Spleen (tissue), 11 donors: ENCODE data around the gene PPP2R1B. TPM values are rescaled to one million over a fixed set of nuclear protein-coding genes. Genes with fewer than 3 reads are reported as not detected.
A peak's percentile ranks its signal among the peaks of the same experiment; 100 is the strongest.
"Not testable (repeated sequence)": the region's sequence is repeated elsewhere in the genome, so short reads cannot be mapped to it uniquely, and the experiment has no call there.

Source experiments
- DNase-seq: peaks from one replicate; pipeline ENCODE4 v3.0.0-alpha.2; 2020
- H3K27ac ChIP-seq, 8 donors: fragments of 200-600 bp; sonication (generic) in 7 of 8; 1 replicate in 4 of 8; 2 replicates in 4 of 8; pipeline versions ENCODE4 v1.5.0 to v1.8.0; 2016 to 2021; ENCODE audit warnings: inconsistent platforms in 4 of 8, mild to moderate bottlenecking in 4 of 8, moderate library complexity in 1 of 8
- H3K27me3 ChIP-seq, 7 donors: fragments of 200-600 bp; sonication (generic) in 6 of 7; replicated peaks in 1 of 7; 1 replicate in 4 of 7; 2 replicates in 3 of 7; pipeline versions ENCODE4 v1.5.0 to v1.8.0; 2016 to 2021; ENCODE audit warnings: inconsistent platforms in 3 of 7, mild to moderate bottlenecking in 1 of 7
- H3K36me3 ChIP-seq, 6 donors: fragments of 200-600 bp; sonication (generic) in 5 of 6; 1 replicate in 4 of 6; 2 replicates in 2 of 6; pipeline versions ENCODE4 v1.5.0 to v1.8.0; 2016 to 2021; ENCODE audit warnings: inconsistent platforms in 2 of 6
- H3K4me1 ChIP-seq, 6 donors: fragments of 200-600 bp; sonication (generic) in 5 of 6; 1 replicate in 3 of 6; 2 replicates in 3 of 6; pipeline versions ENCODE4 v1.5.0 to v1.8.0; 2016 to 2021; ENCODE audit warnings: inconsistent platforms in 3 of 6
- H3K4me3 ChIP-seq, 8 donors: fragments of 200-600 bp; sonication (generic) in 7 of 8; 1 replicate in 4 of 8; 2 replicates in 4 of 8; pipeline versions ENCODE4 v1.5.0 to v1.8.0; 2016 to 2021; ENCODE audit warnings: inconsistent platforms in 4 of 8, mild to moderate bottlenecking in 4 of 8, moderate library complexity in 2 of 8
- H3K9me3 ChIP-seq, 8 donors: fragments of 200-600 bp; sonication (generic) in 7 of 8; 1 replicate in 4 of 8; 2 replicates in 4 of 8; pipeline versions ENCODE4 v1.5.0 to v1.8.0; 2016 to 2021; ENCODE audit warnings: inconsistent platforms in 4 of 8
- POLR2A ChIP-seq, 3 donors: fragments of 450-650 bp; IDR thresholded peaks; one replicate each; pipeline ENCODE4 v1.5.1; 2017; ENCODE audit warnings: antibody characterized with exemption in 3 of 3, mild to moderate bottlenecking in 1 of 3
- POLR2AphosphoS5 ChIP-seq, 3 donors: sonication (generic); formaldehyde crosslinking; IDR thresholded peaks; one replicate each; pipeline ENCODE4 v1.5.1; 2017; ENCODE audit warnings: antibody characterized with exemption in 3 of 3
- WGBS, 5 donors: extraction: QIAGEN DNeasy Blood & Tissue Kit in 3 of 5; methylation state at CpG; one replicate each; pipeline versions ENCODE4 v1.1.5 to v1.1.7; 2013 to 2018; 5-methylcytosine and 5-hydroxymethylcytosine counted together
- intact Hi-C: fragments of 100-400 bp; cut with DNase I; formaldehyde crosslinking; loops from one replicate; pipeline ENCODE4 v1.15.0; 2023; ENCODE audit warnings: low total_unique reads
- polyA plus RNA-seq, 3 donors: library from polyadenylated mRNA; stranded (reverse); fragments of 200-250 nt; gene quantifications; one replicate each; pipeline ENCODE4 v1.2.1, GENCODE V29; 2013
- total RNA-seq, 7 donors: library from RNA; depleted of rRNA in 3 of 7; stranded (reverse); fragments of >200 nt in 3 of 7; fragmentation: NEBNext Ultra II Directional in 4 of 7; extraction: Animal tissue kit (Norgen Biotek cat#: 25700) in 4 of 7; gene quantifications; one replicate each; pipeline versions ENCODE4 v1.1.0 to v1.2.1, GENCODE V29; 2016 to 2021
- TF ChIP-seq, protein P1 (sequence below), 11 experiments: fragments of 200-600 bp in 7 of 11; fragments of 450-650 bp in 4 of 11; sonication (generic) in 4 of 11; IDR thresholded peaks in 8 of 11; conservative IDR thresholded peaks in 3 of 11; 1 replicate in 7 of 11; 2 replicates in 4 of 11; pipeline versions ENCODE4 v1.4.0 to v1.8.0; 2016 to 2021; ENCODE audit warnings: antibody characterized with exemption in 11 of 11, inconsistent platforms in 4 of 11, mild to moderate bottlenecking in 1 of 11
- donor health status: healthy with polysubstance abuse.
- donor health status: DM: no; HTN: no; CAD: no; lungs with moderate emphysema.
- donor health status: DM: no; HTN: no; CAD: no.
- donor health status: Bipolar disorder and iron deficiency.
- donor health status: healthy.
- donor health status: DM: no; HTN: no; CAD: no.
- donor health status: DM: yes; HTN: yes; CAD: no.

Gene PPP2R1B
- total and polyA plus RNA-seq, 10 donors: 4.0 to 30.3 (median 22.9) TPM

DNA sequence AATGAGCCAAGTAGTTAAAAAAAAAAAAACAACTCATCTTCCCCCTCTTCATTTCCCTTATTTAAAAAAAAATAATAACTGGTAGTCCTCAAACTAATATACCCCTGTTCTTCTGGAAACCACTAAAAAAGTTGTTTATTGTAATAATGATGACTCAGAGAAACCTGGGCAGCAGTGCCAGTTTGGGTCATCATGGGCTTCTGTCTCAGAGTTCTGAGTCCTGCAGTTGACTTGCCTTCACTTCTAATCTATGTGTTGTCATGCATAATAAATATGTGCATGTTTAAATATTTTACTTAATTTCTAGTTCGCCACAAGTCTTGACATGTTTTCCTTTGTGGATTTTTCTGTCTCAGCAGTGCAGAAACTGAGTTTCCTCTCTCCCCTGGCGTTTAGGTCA is 46.8 kb downstream of the PPP2R1B start:
- H3K27ac ChIP-seq: no peak overlapping the region
- H3K4me3 ChIP-seq: no peak overlapping the region

DNA sequence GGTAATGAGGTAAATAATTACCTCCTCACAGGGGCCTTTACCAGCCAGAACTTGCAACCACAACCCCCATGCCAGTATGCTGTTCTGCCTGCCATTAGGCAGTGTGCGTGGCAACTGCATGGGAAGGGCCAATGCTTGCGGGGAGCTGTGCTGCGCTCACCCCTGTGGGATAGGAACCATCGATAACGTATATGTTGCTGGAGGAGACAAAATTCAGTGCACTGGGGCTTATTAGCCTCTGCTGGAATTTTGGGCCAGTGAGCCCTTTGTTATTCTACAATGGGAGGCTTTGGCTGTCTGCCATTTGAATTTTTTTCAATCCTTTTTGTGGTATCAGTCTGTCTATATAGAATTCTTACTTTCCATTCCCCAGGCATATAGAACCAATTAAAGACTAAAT is 47.3 kb downstream of the PPP2R1B start:
- peak in 1 of 3 donors; percentile 28 for TF ChIP-seq POLR2AphosphoS5 (IDR thresholded peaks at IDR 0.05)
- no peak for TF ChIP-seq POLR2A (IDR thresholded peaks at IDR 0.05)
- TF ChIP-seq, protein P1, sequence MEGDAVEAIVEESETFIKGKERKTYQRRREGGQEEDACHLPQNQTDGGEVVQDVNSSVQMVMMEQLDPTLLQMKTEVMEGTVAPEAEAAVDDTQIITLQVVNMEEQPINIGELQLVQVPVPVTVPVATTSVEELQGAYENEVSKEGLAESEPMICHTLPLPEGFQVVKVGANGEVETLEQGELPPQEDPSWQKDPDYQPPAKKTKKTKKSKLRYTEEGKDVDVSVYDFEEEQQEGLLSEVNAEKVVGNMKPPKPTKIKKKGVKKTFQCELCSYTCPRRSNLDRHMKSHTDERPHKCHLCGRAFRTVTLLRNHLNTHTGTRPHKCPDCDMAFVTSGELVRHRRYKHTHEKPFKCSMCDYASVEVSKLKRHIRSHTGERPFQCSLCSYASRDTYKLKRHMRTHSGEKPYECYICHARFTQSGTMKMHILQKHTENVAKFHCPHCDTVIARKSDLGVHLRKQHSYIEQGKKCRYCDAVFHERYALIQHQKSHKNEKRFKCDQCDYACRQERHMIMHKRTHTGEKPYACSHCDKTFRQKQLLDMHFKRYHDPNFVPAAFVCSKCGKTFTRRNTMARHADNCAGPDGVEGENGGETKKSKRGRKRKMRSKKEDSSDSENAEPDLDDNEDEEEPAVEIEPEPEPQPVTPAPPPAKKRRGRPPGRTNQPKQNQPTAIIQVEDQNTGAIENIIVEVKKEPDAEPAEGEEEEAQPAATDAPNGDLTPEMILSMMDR (IDR thresholded peaks at IDR 0.05 in 8 of 11, conservative IDR thresholded peaks at IDR 0.05 in 3 of 11): no peak
- Histone ChIP-seq H3K27ac (no peak overlapping the region), H3K4me1 (peaks cover 0 to 11% (median 0%) of the 10 kb centered on the region in 6 donors), H3K4me3 (no peak overlapping the region), H3K36me3 (peaks cover 0 to 96% (median 66%) of the 10 kb centered on the region in 6 donors), H3K27me3 (no peaks in the 10 kb centered on the region), H3K9me3 (no peaks in the 10 kb centered on the region)
- intact Hi-C loops: no loop called here
- 97 to 99% (median 98%) methylated on average over 5 of the region's 5 CpGs for WGBS, 5 donors
- DNase-seq: no peak

More for the DNA sequence above, 46.8 kb downstream of the PPP2R1B start:
- H3K36me3 ChIP-seq: peaks cover 0 to 96% (median 68%) of the 10 kb centered on the region in 6 donors
- TF ChIP-seq, protein P1 (IDR thresholded peaks at IDR 0.05 in 8 of 11, conservative IDR thresholded peaks at IDR 0.05 in 3 of 11): no peak
- TF ChIP-seq POLR2A (IDR thresholded peaks at IDR 0.05) (no peak), POLR2AphosphoS5 (IDR thresholded peaks at IDR 0.05) (no peak)
- no peaks in the 10 kb centered on the region for H3K27me3 ChIP-seq
- no peaks in the 10 kb centered on the region for H3K9me3 ChIP-seq
- intact Hi-C loops: no loop called here
- WGBS, 5 donors: 72 to 87% (median 83%) methylated on average over 2 of the region's 2 CpGs
- no peak for DNase-seq
- H3K4me1 ChIP-seq: peaks cover 0 to 10% (median 0%) of the 10 kb centered on the region in 6 donors

DNA sequence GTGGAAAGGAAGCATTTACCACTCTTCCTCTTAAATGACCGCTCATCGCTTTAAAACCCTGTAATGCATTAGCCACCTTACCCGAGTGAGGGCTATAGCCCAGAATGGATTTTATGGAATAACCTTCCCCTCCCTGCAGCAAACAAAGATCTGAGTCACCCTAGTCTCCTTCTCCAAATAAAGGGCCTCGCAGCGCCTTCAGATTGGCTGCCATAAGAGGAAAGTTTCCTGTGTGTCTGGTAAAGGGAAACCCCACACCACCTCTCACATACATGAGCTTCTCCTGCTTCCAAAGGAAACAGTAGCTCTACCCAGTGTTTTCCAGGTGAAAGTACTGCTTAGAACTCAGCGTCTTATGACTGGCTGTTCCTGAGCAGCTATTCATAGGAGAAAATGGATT is 47.8 kb downstream of the PPP2R1B start:
- Histone ChIP-seq H3K27ac (no peak overlapping the region), H3K27me3 (no peaks in the 10 kb centered on the region), H3K36me3 (peaks cover 0 to 96% (median 64%) of the 10 kb centered on the region in 6 donors), H3K9me3 (no peaks in the 10 kb centered on the region), H3K4me1 (peaks cover 0 to 11% (median 0%) of the 10 kb centered on the region in 6 donors), H3K4me3 (no peak overlapping the region)
- no peak for DNase-seq
- intact Hi-C loops: no loop called here
- TF ChIP-seq, protein P1 (IDR thresholded peaks at IDR 0.05 in 8 of 11, conservative IDR thresholded peaks at IDR 0.05 in 3 of 11): no peak
- TF ChIP-seq POLR2A (IDR thresholded peaks at IDR 0.05) (no peak), POLR2AphosphoS5 (IDR thresholded peaks at IDR 0.05) (no peak)
- WGBS, 5 donors: 88 to 95% (median 94%) methylated on average over 6 of the region's 6 CpGs

DNA sequence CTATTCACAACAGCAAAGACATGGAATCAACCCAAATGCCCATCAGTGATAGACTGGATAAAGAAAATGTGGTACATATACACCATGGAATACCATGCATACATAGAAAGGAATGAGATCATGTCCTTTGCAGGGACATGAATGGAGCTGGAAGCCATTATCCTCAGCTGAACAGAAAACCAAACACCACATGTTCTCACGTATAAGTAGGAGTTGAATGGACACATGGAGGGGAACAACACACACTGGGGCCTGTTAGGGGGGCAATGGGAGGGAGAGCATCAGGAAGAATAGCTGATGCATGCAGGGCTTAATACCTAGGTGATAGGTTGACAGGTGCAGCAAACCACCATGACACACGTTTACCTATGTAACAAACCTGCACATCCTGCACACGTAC is 48.5 kb downstream of the PPP2R1B start:
- H3K27me3 ChIP-seq, DNase-seq, H3K27ac ChIP-seq, H3K9me3 ChIP-seq, intact Hi-C loops, H3K4me3 ChIP-seq: not testable (repeated sequence)
- peaks cover 0 to 96% (median 63%) of the 10 kb centered on the region in 6 donors for H3K36me3 ChIP-seq
- WGBS, 5 donors: 89 to 94% (median 90%) methylated on average over 3 of the region's 3 CpGs
- H3K4me1 ChIP-seq: peaks cover 0 to 11% (median 0%) of the 10 kb centered on the region in 6 donors
